Neural cell (in vitro differentiated cells): ENCODE results near the gene ZWILCH. TPM values are rescaled to one million over a fixed set of nuclear protein-coding genes. Genes with fewer than 3 reads are reported as not detected.

Experiments used
- H2AFZ ChIP-seq: fragments of 200-600, 300-800 bp; sonication (generic), shearing (Covaris generic); 2 replicates; pipeline ENCODE4 v1.6.0; 2014; ENCODE audit warnings: low read depth, mild to moderate bottlenecking, antibody characterized with exemption, low read length, moderate library complexity
- H3F3A ChIP-seq: fragments of 200-600 bp; shearing (Covaris generic); 2 replicates; pipeline ENCODE4 v1.6.1; 2016; ENCODE audit warnings: mild to moderate bottlenecking, moderate library complexity, mixed read lengths, antibody characterized with exemption, low read length; ENCODE audit not compliant: insufficient read depth, poor library complexity, severe bottlenecking
- H3K27ac ChIP-seq: fragments of 200-600, 300-800 bp; sonication (generic), shearing (Covaris generic); 2 replicates; pipeline ENCODE4 v1.5.1; 2014; ENCODE audit warnings: mild to moderate bottlenecking, low read length, moderate library complexity
- H3K27me3 ChIP-seq: fragments of 300-800, 200-600 bp; sonication (generic), shearing (Covaris generic); 2 replicates; pipeline ENCODE4 v1.6.0; 2014; ENCODE audit warnings: mild to moderate bottlenecking, low read depth, low read length, moderate library complexity; ENCODE audit not compliant: insufficient read depth
- H3K36me3 ChIP-seq: fragments of 300-800, 200-600 bp; sonication (generic), shearing (Covaris generic); 2 replicates; pipeline ENCODE4 v1.5.1; 2014; ENCODE audit warnings: mild to moderate bottlenecking, antibody characterized with exemption, low read length, moderate library complexity; ENCODE audit not compliant: insufficient read depth
- H3K4me2 ChIP-seq: fragments of 300-800, 200-600 bp; sonication (generic), shearing (Covaris generic); 2 replicates; pipeline ENCODE4 v1.6.0; 2014; ENCODE audit warnings: mild to moderate bottlenecking, low read length
- H3K4me3 ChIP-seq: fragments of 300-800, 200-600 bp; sonication (generic), shearing (Covaris generic); 2 replicates; pipeline ENCODE4 v1.5.1; 2014; ENCODE audit warnings: mild to moderate bottlenecking, low read length, moderate library complexity
- H3K79me2 ChIP-seq: fragments of 200-600 bp; shearing (Covaris generic); replicated peaks from 2 replicates; pipeline ENCODE4 v1.6.0; 2014; ENCODE audit warnings: mild to moderate bottlenecking, low read length, moderate library complexity; ENCODE audit not compliant: insufficient read depth
- H3K9ac ChIP-seq: fragments of 300-800, 200-600 bp; sonication (generic), shearing (Covaris generic); 2 replicates; pipeline ENCODE4 v1.6.1; 2016; ENCODE audit warnings: mild to moderate bottlenecking, low read length, mixed read lengths
- H3K9me2 ChIP-seq: fragments of 200-600 bp; shearing (Covaris generic); 2 replicates; pipeline ENCODE4 v1.6.1; 2016; ENCODE audit warnings: mild to moderate bottlenecking, low read length, mixed read lengths; ENCODE audit not compliant: insufficient read depth
- H3K9me3 ChIP-seq: fragments of 200-600, 300-800 bp; sonication (generic), shearing (Covaris generic); 2 replicates; pipeline ENCODE4 v1.6.1; 2016; ENCODE audit warnings: mild to moderate bottlenecking, mixed run types, low read length, moderate library complexity, mixed read lengths
- H4K20me1 ChIP-seq: fragments of 200-600 bp; shearing (Covaris generic); 2 replicates; pipeline ENCODE4 v1.6.1; 2016; ENCODE audit warnings: mild to moderate bottlenecking, mixed run types; ENCODE audit not compliant: insufficient read depth
- CTCF ChIP-seq: fragments of 450-650 bp; IDR thresholded peaks from 2 replicates; pipeline ENCODE4 v1.5.1; 2014; ENCODE audit warnings: antibody characterized with exemption, mild to moderate bottlenecking, moderate library complexity; ENCODE audit not compliant: poor library complexity, severe bottlenecking
- EP300 ChIP-seq: fragments of 450-650 bp; conservative IDR thresholded peaks from 2 replicates; pipeline ENCODE4 v1.6.1; 2014; ENCODE audit warnings: antibody characterized with exemption, mild to moderate bottlenecking, moderate library complexity; ENCODE audit not compliant: poor library complexity, severe bottlenecking
- EZH2 ChIP-seq: fragments of 200-600, 300-800 bp; shearing (Covaris generic), sonication (generic); IDR thresholded peaks from 2 replicates; pipeline ENCODE4 v1.6.1; 2014; ENCODE audit warnings: antibody characterized with exemption, low read length, borderline replicate concordance, mild to moderate bottlenecking; ENCODE audit not compliant: insufficient read depth, poor library complexity, severe bottlenecking
- MXI1 ChIP-seq: fragments of 450-650 bp; conservative IDR thresholded peaks from 2 replicates; pipeline ENCODE4 v1.6.1; 2014; ENCODE audit warnings: antibody characterized with exemption, mild to moderate bottlenecking; ENCODE audit not compliant: poor library complexity, severe bottlenecking
- POLR2AphosphoS5 ChIP-seq: IDR thresholded peaks from 2 replicates; pipeline ENCODE4 v1.6.1; 2012
- RAD21 ChIP-seq: fragments of 450-650 bp; conservative IDR thresholded peaks from 2 replicates; pipeline ENCODE4 v1.6.1; 2014; ENCODE audit warnings: antibody characterized with exemption, mild to moderate bottlenecking, moderate library complexity
- SMC3 ChIP-seq: fragments of 450-650 bp; conservative IDR thresholded peaks from 2 replicates; pipeline ENCODE4 v1.6.1; 2014; ENCODE audit warnings: antibody characterized with exemption, mild to moderate bottlenecking, moderate library complexity; ENCODE audit not compliant: poor library complexity
- TAF1 ChIP-seq: IDR thresholded peaks from 2 replicates; pipeline ENCODE4 v1.6.1; 2012; ENCODE audit warnings: low read depth
- polyA plus RNA-seq: library from polyadenylated mRNA; depleted of rRNA; stranded (reverse); fragments of >200 nt; gene quantifications from 2 replicates; pipeline ENCODE4 v1.2.3, GENCODE V29; 2014
- TF ChIP-seq, protein P1 (sequence below): IDR thresholded peaks from 2 replicates; pipeline ENCODE4 v1.6.1; 2012; ENCODE audit warnings: borderline replicate concordance

The ZWILCH gene
- polyA plus RNA-seq, 1 donor from 2014 or later, result 63.1 TPM

DNA sequence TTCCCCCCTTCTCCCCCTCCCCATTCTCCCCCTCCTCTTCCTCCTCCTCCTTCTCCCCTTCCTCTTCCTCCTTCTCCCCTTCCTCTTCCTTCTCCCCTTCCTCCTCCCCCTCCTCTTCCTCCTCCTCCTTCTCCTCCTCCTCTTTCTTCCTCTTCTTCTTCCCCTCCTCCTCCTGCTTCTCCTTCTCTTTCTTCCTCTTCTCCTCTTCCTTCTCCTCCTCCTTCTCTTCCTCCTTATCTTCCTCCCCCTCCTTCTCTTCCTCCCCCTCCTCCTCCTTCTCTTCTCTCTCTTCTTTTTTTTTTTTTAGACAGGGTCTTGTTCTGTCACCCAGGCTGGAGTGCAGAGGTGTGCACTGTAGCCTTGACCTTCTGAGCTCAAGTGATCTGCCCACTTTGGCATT, 81.9 kb downstream of the ZWILCH start:
- TF ChIP-seq, protein P1, sequence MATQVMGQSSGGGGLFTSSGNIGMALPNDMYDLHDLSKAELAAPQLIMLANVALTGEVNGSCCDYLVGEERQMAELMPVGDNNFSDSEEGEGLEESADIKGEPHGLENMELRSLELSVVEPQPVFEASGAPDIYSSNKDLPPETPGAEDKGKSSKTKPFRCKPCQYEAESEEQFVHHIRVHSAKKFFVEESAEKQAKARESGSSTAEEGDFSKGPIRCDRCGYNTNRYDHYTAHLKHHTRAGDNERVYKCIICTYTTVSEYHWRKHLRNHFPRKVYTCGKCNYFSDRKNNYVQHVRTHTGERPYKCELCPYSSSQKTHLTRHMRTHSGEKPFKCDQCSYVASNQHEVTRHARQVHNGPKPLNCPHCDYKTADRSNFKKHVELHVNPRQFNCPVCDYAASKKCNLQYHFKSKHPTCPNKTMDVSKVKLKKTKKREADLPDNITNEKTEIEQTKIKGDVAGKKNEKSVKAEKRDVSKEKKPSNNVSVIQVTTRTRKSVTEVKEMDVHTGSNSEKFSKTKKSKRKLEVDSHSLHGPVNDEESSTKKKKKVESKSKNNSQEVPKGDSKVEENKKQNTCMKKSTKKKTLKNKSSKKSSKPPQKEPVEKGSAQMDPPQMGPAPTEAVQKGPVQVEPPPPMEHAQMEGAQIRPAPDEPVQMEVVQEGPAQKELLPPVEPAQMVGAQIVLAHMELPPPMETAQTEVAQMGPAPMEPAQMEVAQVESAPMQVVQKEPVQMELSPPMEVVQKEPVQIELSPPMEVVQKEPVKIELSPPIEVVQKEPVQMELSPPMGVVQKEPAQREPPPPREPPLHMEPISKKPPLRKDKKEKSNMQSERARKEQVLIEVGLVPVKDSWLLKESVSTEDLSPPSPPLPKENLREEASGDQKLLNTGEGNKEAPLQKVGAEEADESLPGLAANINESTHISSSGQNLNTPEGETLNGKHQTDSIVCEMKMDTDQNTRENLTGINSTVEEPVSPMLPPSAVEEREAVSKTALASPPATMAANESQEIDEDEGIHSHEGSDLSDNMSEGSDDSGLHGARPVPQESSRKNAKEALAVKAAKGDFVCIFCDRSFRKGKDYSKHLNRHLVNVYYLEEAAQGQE, result no peak
- TF ChIP-seq RAD21 (no peak), SMC3 (no peak), TAF1 (no peak), CTCF (no peak), EP300 (no peak), MXI1 (no peak), POLR2AphosphoS5 (no peak)
- H4K20me1 ChIP-seq, result no peaks in the 10 kb centered on the region
- no peak overlapping the region for H3K27ac ChIP-seq
- no peak overlapping the region for H2AFZ ChIP-seq
- H3K9me2 ChIP-seq, result no peaks in the 10 kb centered on the region
- H3K9me3 ChIP-seq, result no peaks in the 10 kb centered on the region
- no peak overlapping the region for H3K4me2 ChIP-seq
- H3K36me3 ChIP-seq, result no peaks in the 10 kb centered on the region
- H3K79me2 ChIP-seq, result no peaks in the 10 kb centered on the region
- no peaks in the 10 kb centered on the region for H3F3A ChIP-seq
- H3K4me3 ChIP-seq, result no peak overlapping the region
- H3K9ac ChIP-seq, result no peak overlapping the region
- H3K27me3 ChIP-seq, result no peaks in the 10 kb centered on the region

GRCh38 chr15:66587749-66588148, 82.6 kb downstream of the ZWILCH start:
- TF ChIP-seq EZH2 (no peak), POLR2AphosphoS5 (no peak), RAD21 (no peak), MXI1 (no peak), TAF1 (no peak), SMC3 (no peak), CTCF (no peak), EP300 (no peak)
- TF ChIP-seq, protein P1, result no peak
- H4K20me1 ChIP-seq, result no peaks in the 10 kb centered on the region
- no peaks in the 10 kb centered on the region for H3K9me3 ChIP-seq
- no peaks in the 10 kb centered on the region for H3K27me3 ChIP-seq
- H3K9me2 ChIP-seq, result no peaks in the 10 kb centered on the region
- H3K36me3 ChIP-seq, result no peaks in the 10 kb centered on the region
- H3F3A ChIP-seq, result no peaks in the 10 kb centered on the region
- H3K4me2 ChIP-seq, result no peak overlapping the region
- H2AFZ ChIP-seq, result no peak overlapping the region
- no peak overlapping the region for H3K27ac ChIP-seq
- H3K4me3 ChIP-seq, result no peak overlapping the region
- H3K9ac ChIP-seq, result no peak overlapping the region
- no peaks in the 10 kb centered on the region for H3K79me2 ChIP-seq
